Caco-2 (cell line): ENCODE data around the gene WDR91. TPM values are rescaled to one million over a fixed set of nuclear protein-coding genes. Genes with fewer than 3 reads are reported as not detected.

Source experiments
- BruUV-seq: library from RNA; stranded (reverse); fragments of 400-500 nt; replicated peaks from 2 replicates; lab custom pipeline; 2021; lab: Mats Ljungman, UMichigan
- CTCF ChIA-PET: fragments of 300-600 bp; sonication (Branson Sonifier 250); formaldehyde crosslinking; loops from one replicate; lab custom pipeline; 2022; ENCODE audit warnings: antibody characterized with exemption; lab: Charles Lee
- POLR2A ChIA-PET: fragments of 300-600 bp; sonication (Branson Sonifier 250); formaldehyde crosslinking; loops from one replicate; lab custom pipeline; 2022; ENCODE audit warnings: antibody characterized with exemption; lab: Charles Lee
- DNase-seq, 2 experiments: peaks; one replicate each; pipeline versions ENCODE4 v3.0.0 to v3.0.0-alpha.2; 2020 to 2022
- H3K27me3 ChIP-seq: replicated peaks from 2 replicates; pipeline ENCODE4 v1.6.0; 2011; ENCODE audit warnings: low read length; ENCODE audit not compliant: control insufficient read depth, insufficient read depth
- H3K36me3 ChIP-seq: 2 replicates; pipeline ENCODE4 v1.5.1; 2011; ENCODE audit warnings: low read length; ENCODE audit not compliant: control insufficient read depth, insufficient read depth
- H3K4me1 ChIP-seq: fragments of 250-450 bp; sonication (Bioruptor Pico); 2 replicates; pipeline ENCODE4 v1.5.1; 2020; ENCODE audit warnings: mild to moderate bottlenecking
- H3K4me3 ChIP-seq: 2 replicates; pipeline ENCODE4 v1.5.1; 2011; ENCODE audit warnings: low read depth, mild to moderate bottlenecking, control low read depth, low read length
- H3K9me3 ChIP-seq: fragments of 250-450 bp; sonication (Bioruptor Pico); 2 replicates; pipeline ENCODE4 v1.5.1; 2020; ENCODE audit warnings: mild to moderate bottlenecking, moderate library complexity
- H3K27ac Mint-ChIP-seq: one replicate; pipeline ENCODE4 v1.8.0; 2022; ENCODE audit warnings: mixed read lengths; ENCODE audit not compliant: unreplicated experiment
- H3K27me3 Mint-ChIP-seq: one replicate; pipeline ENCODE4 v1.8.0; 2022; ENCODE audit warnings: mixed read lengths; ENCODE audit not compliant: insufficient read depth, unreplicated experiment
- H3K36me3 Mint-ChIP-seq: one replicate; pipeline ENCODE4 v1.8.0; 2022; ENCODE audit warnings: mild to moderate bottlenecking, mixed read lengths; ENCODE audit not compliant: insufficient read depth, unreplicated experiment
- H3K4me1 Mint-ChIP-seq: one replicate; pipeline ENCODE4 v1.8.0; 2022; ENCODE audit warnings: low read depth, mixed read lengths; ENCODE audit not compliant: unreplicated experiment
- H3K4me3 Mint-ChIP-seq: one replicate; pipeline ENCODE4 v1.8.0; 2022; ENCODE audit warnings: mild to moderate bottlenecking, moderate library complexity, mixed read lengths; ENCODE audit not compliant: unreplicated experiment
- H3K9me3 Mint-ChIP-seq: one replicate; pipeline ENCODE4 v1.8.0; 2022; ENCODE audit warnings: mixed read lengths; ENCODE audit not compliant: unreplicated experiment
- intact Hi-C: fragments of 100-400 bp; cut with micrococcal nuclease; formaldehyde crosslinking; loops from one replicate; pipeline ENCODE4 v1.10.0; 2022; ENCODE audit not compliant: unreplicated experiment
- total RNA-seq: library from RNA; stranded (reverse); gene quantifications from 2 replicates; pipeline ENCODE4 v1.2.3, GENCODE V29; 2022
- TF ChIP-seq, protein P1 (sequence below), 2 experiments: fragments of 200-600 bp in 1 of 2; IDR thresholded peaks; 1 replicate in 1 of 2; 2 replicates in 1 of 2; pipeline versions ENCODE4 v1.5.1 to v1.8.0; 2011 to 2022; ENCODE audit warnings: antibody characterized with exemption in 1 of 2, control low read depth in 1 of 2, inconsistent platforms in 1 of 2, low read depth in 1 of 2, low read length in 1 of 2, mild to moderate bottlenecking in 1 of 2, moderate library complexity in 1 of 2; ENCODE audit not compliant: insufficient read depth in 1 of 2, severe bottlenecking in 1 of 2, unreplicated experiment in 1 of 2

The WDR91 gene
- total RNA-seq, 1 experiment from 2014 or later, result 12.6 TPM

DNA sequence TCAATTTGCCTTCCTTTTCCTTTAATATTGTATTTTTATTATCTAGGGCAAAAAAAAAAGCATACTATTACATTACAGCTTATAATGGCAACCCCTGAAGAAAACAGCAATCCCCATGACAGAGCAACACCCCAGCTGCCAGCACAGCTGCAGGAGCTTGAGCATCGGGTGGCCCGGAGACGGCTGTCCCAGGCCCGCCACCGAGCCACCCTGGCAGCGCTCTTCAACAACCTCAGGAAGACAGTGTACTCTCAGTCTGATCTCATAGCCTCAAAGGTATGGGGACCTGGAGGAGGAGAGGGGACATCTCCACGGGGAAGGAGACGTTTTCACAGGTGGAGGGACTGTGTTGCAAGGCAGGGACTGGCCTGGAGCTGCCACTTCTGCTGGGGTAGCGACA is 29.1 kb upstream of the WDR91 start:
- no peaks in the 10 kb centered on the region for H3K4me1 Mint-ChIP-seq
- H3K27me3 ChIP-seq, result no peaks in the 10 kb centered on the region
- no peak overlapping the region for H3K4me3 Mint-ChIP-seq
- no peak for DNase-seq
- TF ChIP-seq, protein P1, sequence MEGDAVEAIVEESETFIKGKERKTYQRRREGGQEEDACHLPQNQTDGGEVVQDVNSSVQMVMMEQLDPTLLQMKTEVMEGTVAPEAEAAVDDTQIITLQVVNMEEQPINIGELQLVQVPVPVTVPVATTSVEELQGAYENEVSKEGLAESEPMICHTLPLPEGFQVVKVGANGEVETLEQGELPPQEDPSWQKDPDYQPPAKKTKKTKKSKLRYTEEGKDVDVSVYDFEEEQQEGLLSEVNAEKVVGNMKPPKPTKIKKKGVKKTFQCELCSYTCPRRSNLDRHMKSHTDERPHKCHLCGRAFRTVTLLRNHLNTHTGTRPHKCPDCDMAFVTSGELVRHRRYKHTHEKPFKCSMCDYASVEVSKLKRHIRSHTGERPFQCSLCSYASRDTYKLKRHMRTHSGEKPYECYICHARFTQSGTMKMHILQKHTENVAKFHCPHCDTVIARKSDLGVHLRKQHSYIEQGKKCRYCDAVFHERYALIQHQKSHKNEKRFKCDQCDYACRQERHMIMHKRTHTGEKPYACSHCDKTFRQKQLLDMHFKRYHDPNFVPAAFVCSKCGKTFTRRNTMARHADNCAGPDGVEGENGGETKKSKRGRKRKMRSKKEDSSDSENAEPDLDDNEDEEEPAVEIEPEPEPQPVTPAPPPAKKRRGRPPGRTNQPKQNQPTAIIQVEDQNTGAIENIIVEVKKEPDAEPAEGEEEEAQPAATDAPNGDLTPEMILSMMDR (IDR thresholded peaks at IDR 0.05; ENCODE audit: insufficient read depth in 1 of 2, low read depth in 1 of 2, low read length in 1 of 2, severe bottlenecking in 1 of 2, unreplicated experiment in 1 of 2), result no peak
- CTCF ChIA-PET, result no interaction called here
- no peaks in the 10 kb centered on the region for H3K36me3 ChIP-seq
- H3K4me3 ChIP-seq, result no peak overlapping the region
- POLR2A ChIA-PET, result no interaction called here
- intact Hi-C loops, result no loop called here
- peaks cover 2% of the 10 kb centered on the region for H3K27me3 Mint-ChIP-seq
- H3K36me3 Mint-ChIP-seq, result no peaks in the 10 kb centered on the region
- no peaks in the 10 kb centered on the region for H3K9me3 ChIP-seq
- H3K9me3 Mint-ChIP-seq, result no peaks in the 10 kb centered on the region
- no peaks in the 10 kb centered on the region for H3K4me1 ChIP-seq
- no peak overlapping the region for H3K27ac Mint-ChIP-seq
- no TSS peak for BruUV-seq

DNA sequence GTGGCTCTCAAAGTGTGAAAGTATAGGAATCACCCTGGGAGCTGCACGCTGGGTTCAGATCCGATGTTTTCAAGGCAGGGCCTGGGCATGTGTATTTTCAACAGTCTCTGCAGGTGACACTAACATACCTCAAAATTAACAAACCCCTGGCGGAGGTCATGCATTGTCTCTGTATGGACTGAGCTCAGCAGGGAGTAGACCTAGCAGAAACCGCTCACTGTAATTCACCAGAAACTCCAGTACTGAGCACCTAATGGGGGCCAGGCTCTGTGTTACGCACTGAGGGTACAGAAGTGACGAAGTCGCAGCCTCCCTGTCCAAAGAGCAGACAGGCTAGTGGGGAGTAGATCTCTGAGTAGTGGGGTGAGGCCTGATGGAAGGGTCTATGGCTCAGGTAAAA is 27.9 kb upstream of the WDR91 start:
- ChIA-PET CTCF (no interaction called here), POLR2A (no interaction called here)
- H3K27ac Mint-ChIP-seq, result no peak overlapping the region
- no peak overlapping the region for H3K4me3 ChIP-seq
- TF ChIP-seq, protein P1 (IDR thresholded peaks at IDR 0.05; ENCODE audit: insufficient read depth in 1 of 2, low read depth in 1 of 2, low read length in 1 of 2, severe bottlenecking in 1 of 2, unreplicated experiment in 1 of 2), result no peak
- H3K36me3 Mint-ChIP-seq, result no peaks in the 10 kb centered on the region
- H3K36me3 ChIP-seq, result no peaks in the 10 kb centered on the region
- no peak overlapping the region for H3K4me3 Mint-ChIP-seq
- H3K4me1 Mint-ChIP-seq, result no peaks in the 10 kb centered on the region
- BruUV-seq, result no TSS peak
- H3K9me3 ChIP-seq, result no peaks in the 10 kb centered on the region
- H3K9me3 Mint-ChIP-seq, result no peaks in the 10 kb centered on the region
- intact Hi-C loops, result no loop called here
- H3K4me1 ChIP-seq, result no peaks in the 10 kb centered on the region
- peaks cover 2% of the 10 kb centered on the region for H3K27me3 Mint-ChIP-seq
- no peaks in the 10 kb centered on the region for H3K27me3 ChIP-seq
- DNase-seq, result no peak

DNA sequence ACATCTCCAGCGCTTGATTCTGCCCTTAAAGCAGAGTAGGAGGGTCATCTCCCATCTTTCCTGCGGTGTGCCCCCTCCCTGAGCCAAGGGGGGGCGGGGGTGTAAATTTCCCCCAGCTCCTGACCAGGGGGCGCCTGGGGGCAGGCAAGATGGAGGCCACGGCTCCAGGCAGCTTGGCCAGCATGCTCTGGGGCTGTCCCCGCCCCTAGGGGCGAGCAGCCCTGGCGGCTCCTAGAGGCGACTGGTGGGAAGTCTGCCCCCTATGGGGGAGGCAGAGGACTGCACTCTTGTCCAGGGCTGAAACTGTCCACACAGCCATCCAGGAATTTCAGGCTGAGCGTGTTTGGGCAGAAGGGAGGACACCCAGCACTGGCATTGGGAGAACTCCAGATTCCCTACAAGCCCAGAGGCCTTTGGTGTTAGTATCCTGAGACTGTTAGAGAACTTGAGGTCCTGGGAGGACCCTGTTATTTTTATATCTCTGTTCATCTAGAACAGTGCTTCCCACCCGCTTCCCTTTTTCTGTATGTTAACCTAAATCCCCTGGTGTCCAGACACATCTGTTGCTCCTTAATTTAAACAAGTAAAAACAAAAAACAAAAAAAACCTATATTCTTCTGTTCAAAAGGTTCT is 26.9 kb upstream of the WDR91 start:
- Mint-ChIP-seq H3K9me3 (no peaks in the 10 kb centered on the region), H3K27ac (no peak overlapping the region), H3K27me3 (peaks cover 2% of the 10 kb centered on the region), H3K4me3 (no peak overlapping the region), H3K36me3 (no peaks in the 10 kb centered on the region), H3K4me1 (no peaks in the 10 kb centered on the region)
- Histone ChIP-seq H3K4me3 (no peak overlapping the region), H3K27me3 (no peaks in the 10 kb centered on the region), H3K9me3 (no peaks in the 10 kb centered on the region), H3K36me3 (no peaks in the 10 kb centered on the region), H3K4me1 (no peaks in the 10 kb centered on the region)
- no TSS peak for BruUV-seq
- intact Hi-C loops, result no loop called here
- POLR2A ChIA-PET, result no interaction called here
- CTCF ChIA-PET, result no interaction called here
- DNase-seq, result peak in 1 of 2 experiments; percentile 44
- TF ChIP-seq, protein P1 (IDR thresholded peaks at IDR 0.05; ENCODE audit: insufficient read depth in 1 of 2, low read depth in 1 of 2, low read length in 1 of 2, severe bottlenecking in 1 of 2, unreplicated experiment in 1 of 2), result peak; percentile 36 to 70
